NT2/D1 (cell line): Measurements from ENCODE around the gene DNMT3A.

ENCODE experiments used
- YY1 ChIP-seq: IDR thresholded peaks from 2 replicates; pipeline ENCODE4 v1.6.1; 2011; ENCODE audit not compliant: insufficient read length, insufficient read depth
- ZNF274 ChIP-seq: IDR thresholded peaks from 2 replicates; pipeline ENCODE4 v1.6.1; 2011; ENCODE audit warnings: mild to moderate bottlenecking, low read depth, low read length

- TF ChIP-seq ZNF274 (no peak), YY1 (no peak)
Observed at GRCh38 chr2:25241452-25241851, 100.3 kb downstream of the DNMT3A start.
